Effector memory CD4-positive, alpha-beta T cell (primary cell): Measurements from ENCODE around the gene LEKR1.

Experiments used
- DNase-seq, 3 donors: peaks; one replicate each; pipeline ENCODE4 v3.0.0-alpha.2; 2020
- H3K27ac ChIP-seq: 2 replicates; pipeline ENCODE4 v1.7.0; 2013; ENCODE audit warnings: mild to moderate bottlenecking, low read length, moderate library complexity; ENCODE audit not compliant: insufficient read depth, poor library complexity, severe bottlenecking
- H3K27me3 ChIP-seq: replicated peaks from 2 replicates; pipeline ENCODE4 v1.7.0; 2013; ENCODE audit warnings: mild to moderate bottlenecking, low read length; ENCODE audit not compliant: insufficient read depth, control insufficient read depth, poor library complexity, severe bottlenecking
- H3K36me3 ChIP-seq: 2 replicates; pipeline ENCODE4 v1.7.0; 2013; ENCODE audit warnings: mild to moderate bottlenecking, low read length, moderate library complexity; ENCODE audit not compliant: control insufficient read depth, insufficient read depth
- H3K4me1 ChIP-seq: 2 replicates; pipeline ENCODE4 v1.7.0; 2013; ENCODE audit warnings: low read length, mild to moderate bottlenecking; ENCODE audit not compliant: control insufficient read depth, insufficient read depth, poor library complexity, severe bottlenecking
- H3K4me3 ChIP-seq: 2 replicates; pipeline ENCODE4 v1.7.0; 2013; ENCODE audit warnings: low read length, low read depth, mild to moderate bottlenecking; ENCODE audit not compliant: insufficient read depth, poor library complexity, severe bottlenecking
- H3K9me3 ChIP-seq: 2 replicates; pipeline ENCODE4 v1.7.0; 2013; ENCODE audit warnings: mild to moderate bottlenecking, low read length, moderate library complexity; ENCODE audit not compliant: control insufficient read depth

Gene LEKR1

DNA sequence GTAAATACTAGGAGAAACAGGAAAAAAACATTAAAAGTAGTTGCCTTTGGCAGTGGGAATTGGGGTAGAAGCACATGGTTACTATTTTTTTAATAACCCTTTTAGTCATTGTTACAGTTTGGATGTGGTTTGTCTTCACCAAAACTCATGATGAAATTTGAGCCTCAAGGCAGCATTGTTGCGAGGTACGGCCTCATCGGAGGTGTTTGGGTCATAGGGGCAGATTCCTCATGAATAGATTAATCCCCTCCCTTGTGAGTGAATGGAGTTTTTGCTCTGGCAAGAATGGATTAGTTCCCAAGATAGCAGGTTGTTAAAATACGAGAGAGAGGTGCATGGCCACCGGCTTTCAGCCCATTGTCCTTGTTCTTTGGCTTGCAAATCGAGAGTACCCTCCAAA lies 92.6 kb downstream of the LEKR1 start:
- H3K4me3 ChIP-seq: no peak overlapping the region
- no peaks in the 10 kb centered on the region for H3K4me1 ChIP-seq
- H3K27me3 ChIP-seq: no peaks in the 10 kb centered on the region
- no peaks in the 10 kb centered on the region for H3K9me3 ChIP-seq
- H3K36me3 ChIP-seq: no peaks in the 10 kb centered on the region
- DNase-seq: no peak
- H3K27ac ChIP-seq: no peak overlapping the region

DNA sequence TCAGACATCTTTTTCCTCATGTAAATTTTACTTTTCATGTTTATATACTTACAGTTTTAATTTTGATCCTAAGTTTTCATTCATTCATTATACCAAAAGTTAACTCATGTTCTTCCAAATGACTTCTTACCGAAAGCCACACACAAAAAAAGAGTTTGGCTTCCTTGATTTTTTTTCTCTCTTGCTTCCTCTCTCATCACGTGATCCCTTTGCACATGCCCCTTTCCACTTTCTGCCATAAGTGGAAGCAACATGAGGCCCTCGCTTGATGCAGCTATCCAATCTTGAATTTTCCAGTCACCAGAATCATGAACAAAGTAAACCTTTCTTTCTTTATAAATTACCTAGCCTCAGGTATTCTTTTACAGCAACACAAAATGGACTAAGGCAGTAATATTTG lies 93.7 kb downstream of the LEKR1 start:
- H3K4me1 ChIP-seq: no peaks in the 10 kb centered on the region
- no peaks in the 10 kb centered on the region for H3K9me3 ChIP-seq
- H3K27me3 ChIP-seq: no peaks in the 10 kb centered on the region
- H3K27ac ChIP-seq: no peak overlapping the region
- no peak overlapping the region for H3K4me3 ChIP-seq
- no peak for DNase-seq
- no peaks in the 10 kb centered on the region for H3K36me3 ChIP-seq

DNA sequence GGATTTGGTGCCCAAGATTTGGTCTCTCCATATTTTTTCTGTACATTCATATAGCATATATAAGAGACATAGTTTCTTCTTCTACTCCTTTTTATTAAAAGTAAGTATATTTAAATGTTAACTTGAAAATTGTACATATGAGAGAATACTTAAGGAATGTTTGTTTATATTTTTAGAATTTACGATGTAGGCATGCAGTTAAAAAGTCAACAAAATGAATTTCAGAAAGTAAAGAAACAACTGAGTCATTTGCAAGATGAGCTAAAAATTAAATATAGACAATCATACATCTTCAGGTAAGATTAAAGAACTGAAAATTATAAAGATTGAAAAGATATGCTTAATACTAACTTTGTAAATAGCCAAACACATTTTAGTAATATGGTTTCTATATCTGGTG lies 94.2 kb downstream of the LEKR1 start:
- H3K36me3 ChIP-seq: no peaks in the 10 kb centered on the region
- H3K9me3 ChIP-seq: no peaks in the 10 kb centered on the region
- DNase-seq: no peak
- no peak overlapping the region for H3K4me3 ChIP-seq
- no peaks in the 10 kb centered on the region for H3K27me3 ChIP-seq
- no peak overlapping the region for H3K27ac ChIP-seq
- H3K4me1 ChIP-seq: no peaks in the 10 kb centered on the region

DNA sequence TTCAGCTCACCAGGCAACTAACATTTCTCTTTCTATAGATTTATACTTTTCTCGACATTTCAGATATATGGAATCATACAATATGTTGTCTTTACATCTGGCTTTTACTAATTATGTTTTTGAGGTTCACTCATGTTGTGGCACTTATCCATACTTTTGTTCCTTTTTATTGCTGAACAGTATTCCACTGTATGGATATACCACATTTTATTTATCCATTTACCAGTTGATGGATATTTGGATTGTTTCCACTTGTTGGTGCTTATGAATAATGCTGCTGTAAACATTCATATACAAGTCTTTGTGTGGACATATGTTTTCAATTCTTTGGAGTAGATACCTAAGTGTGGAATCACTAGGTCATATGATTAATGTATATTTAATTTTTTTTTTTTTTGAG lies 97.2 kb downstream of the LEKR1 start:
- Histone ChIP-seq H3K4me3 (no peak overlapping the region), H3K9me3 (no peaks in the 10 kb centered on the region), H3K27me3 (no peaks in the 10 kb centered on the region), H3K4me1 (no peaks in the 10 kb centered on the region), H3K36me3 (no peaks in the 10 kb centered on the region), H3K27ac (no peak overlapping the region)
- DNase-seq: no peak

DNA sequence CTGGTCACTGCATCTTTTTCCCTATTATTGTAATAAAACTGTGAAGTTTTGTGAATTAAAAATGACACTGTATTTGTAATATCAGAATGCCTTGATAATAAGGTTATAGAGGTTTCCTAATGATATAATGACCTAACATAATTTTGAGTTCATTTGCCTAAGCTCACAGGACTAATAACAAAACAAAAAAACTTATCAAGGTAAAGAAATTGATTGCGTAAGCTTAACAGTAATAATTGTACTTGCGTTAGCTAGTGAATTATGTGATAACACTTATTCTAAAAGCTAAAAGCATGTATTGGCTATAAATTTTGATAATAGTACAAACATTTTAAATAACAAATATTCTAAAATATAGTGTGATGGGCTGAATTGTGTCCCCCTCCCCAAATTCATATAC lies 112.6 kb downstream of the LEKR1 start:
- H3K27me3 ChIP-seq: peaks cover 5% of the 10 kb centered on the region
- no peaks in the 10 kb centered on the region for H3K36me3 ChIP-seq
- H3K9me3 ChIP-seq: no peaks in the 10 kb centered on the region
- no peak for DNase-seq
- no peaks in the 10 kb centered on the region for H3K4me1 ChIP-seq
- no peak overlapping the region for H3K27ac ChIP-seq
- no peak overlapping the region for H3K4me3 ChIP-seq

DNA sequence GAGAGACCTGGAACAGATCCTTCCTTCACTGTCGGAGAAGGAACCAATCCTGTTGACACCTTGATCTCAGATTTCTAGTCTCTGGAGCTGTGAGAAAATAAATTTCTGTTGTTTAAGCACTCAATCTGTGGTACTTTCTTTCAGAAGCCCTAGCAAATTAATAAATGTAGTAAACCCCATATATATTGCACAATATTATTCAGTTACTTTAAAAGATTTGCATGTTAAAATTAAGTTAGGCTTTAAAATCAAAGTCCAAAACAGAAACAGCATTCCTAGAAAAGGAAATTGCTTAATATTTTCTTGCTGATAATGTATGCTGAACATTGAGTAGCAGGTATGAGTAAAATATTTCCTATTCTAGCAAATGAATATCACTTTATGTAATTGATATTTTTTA lies 113.2 kb downstream of the LEKR1 start:
- DNase-seq: no peak
- H3K4me1 ChIP-seq: no peaks in the 10 kb centered on the region
- H3K9me3 ChIP-seq: no peaks in the 10 kb centered on the region
- H3K27me3 ChIP-seq: peaks cover 5% of the 10 kb centered on the region
- H3K36me3 ChIP-seq: no peaks in the 10 kb centered on the region
- H3K27ac ChIP-seq: no peak overlapping the region
- H3K4me3 ChIP-seq: no peak overlapping the region

DNA sequence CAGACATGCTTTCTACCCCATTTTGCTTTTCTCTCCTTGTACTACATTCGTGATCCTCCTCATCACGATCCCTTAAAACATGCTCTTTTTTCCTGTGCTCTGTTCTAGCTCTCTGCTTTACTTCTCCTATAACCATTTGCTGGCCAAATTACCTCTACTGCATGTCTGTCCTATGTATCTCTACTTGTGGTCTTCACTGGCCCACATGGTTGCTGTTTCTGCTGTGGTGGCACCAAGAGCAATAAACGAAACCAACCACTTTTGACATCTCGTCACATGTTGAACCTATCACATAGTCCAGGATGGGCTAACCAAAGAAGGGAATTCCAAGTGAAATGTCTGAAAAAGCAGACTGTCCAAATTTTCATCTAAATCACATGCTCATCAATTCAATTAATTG lies 115.2 kb downstream of the LEKR1 start:
- no peak overlapping the region for H3K4me3 ChIP-seq
- H3K9me3 ChIP-seq: no peaks in the 10 kb centered on the region
- no peaks in the 10 kb centered on the region for H3K36me3 ChIP-seq
- H3K4me1 ChIP-seq: no peaks in the 10 kb centered on the region
- H3K27me3 ChIP-seq: peaks cover 5% of the 10 kb centered on the region
- no peak for DNase-seq
- H3K27ac ChIP-seq: no peak overlapping the region

DNA sequence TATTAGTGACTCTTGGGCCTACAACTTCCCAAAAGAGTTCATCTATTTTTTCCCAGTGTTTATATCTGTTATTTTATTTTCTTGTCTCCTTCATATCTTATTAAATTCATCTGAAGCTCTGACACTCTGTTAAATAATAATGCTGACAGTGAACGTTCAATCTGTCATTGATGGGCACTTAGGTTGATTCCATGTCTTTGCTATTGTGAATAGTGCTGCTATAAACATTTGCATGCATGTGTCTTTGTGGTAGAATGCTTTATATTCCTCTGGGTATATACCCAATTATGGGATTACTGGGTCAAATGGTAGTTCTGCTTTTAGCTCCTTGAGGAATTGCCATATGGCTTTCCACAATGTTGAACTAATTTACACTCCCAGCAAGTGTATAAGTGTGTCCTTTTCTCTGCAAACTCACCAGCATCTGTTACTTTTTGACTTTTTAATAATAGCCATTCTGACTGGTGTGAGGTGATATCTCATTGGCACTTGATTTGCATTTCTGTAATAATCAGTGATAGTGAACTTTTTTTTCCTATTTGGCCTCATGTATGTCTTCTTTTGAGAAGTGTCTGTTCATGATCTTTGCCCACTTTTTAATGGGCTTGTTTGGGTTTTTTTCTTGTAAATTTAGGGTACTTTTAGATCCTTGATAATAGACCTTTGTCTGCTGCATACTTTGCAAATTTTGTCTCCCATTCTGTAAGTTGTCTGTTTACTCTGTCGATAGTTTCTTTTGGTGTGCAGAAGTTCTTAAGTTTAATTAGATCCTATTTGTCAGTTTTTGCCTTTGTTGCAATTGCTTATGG lies 122.5 kb downstream of the LEKR1 start:
- no peaks in the 10 kb centered on the region for H3K36me3 ChIP-seq
- no peak for DNase-seq
- no peak overlapping the region for H3K4me3 ChIP-seq
- H3K27me3 ChIP-seq: no peaks in the 10 kb centered on the region
- H3K4me1 ChIP-seq: no peaks in the 10 kb centered on the region
- no peaks in the 10 kb centered on the region for H3K9me3 ChIP-seq
- no peak overlapping the region for H3K27ac ChIP-seq

DNA sequence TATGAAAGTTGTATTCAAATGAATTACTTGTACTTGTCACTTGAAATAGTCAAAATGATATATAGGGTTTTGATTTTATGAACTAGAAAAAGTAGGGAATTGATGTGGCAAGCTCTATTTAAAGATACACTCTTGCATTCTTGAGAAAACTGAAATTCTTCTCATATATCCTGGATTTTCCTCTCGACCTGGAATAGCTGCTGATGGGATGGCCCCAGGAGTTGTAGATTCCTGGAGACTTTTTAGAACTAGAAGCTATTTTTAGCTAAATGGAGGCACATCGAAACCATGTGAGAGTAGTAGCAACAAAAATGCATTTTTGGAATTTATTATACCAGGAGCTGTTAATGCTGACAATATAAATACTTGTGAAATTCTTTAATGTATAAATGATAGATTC lies 125.9 kb downstream of the LEKR1 start:
- Histone ChIP-seq H3K27ac (no peak overlapping the region), H3K36me3 (no peaks in the 10 kb centered on the region), H3K27me3 (no peaks in the 10 kb centered on the region), H3K4me3 (no peak overlapping the region), H3K9me3 (no peaks in the 10 kb centered on the region), H3K4me1 (no peaks in the 10 kb centered on the region)
- DNase-seq: no peak

DNA sequence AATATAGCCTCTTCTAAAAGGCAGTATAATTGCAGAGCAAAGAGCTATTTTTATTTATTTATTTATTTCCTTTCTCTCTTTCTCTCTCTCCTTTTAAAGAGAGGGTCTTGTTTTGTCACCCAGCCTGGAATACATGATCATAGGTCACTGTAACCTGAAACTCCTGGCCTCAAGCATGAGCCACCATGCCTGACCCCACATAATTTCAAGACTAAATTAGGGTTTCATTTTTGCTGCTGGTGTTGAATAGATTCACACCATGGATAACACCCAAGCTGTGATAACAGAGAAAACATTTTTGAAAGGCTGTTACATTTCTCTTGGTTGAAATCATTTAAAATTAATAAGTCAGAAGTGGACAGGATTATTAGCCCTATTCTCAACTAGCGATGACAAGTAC lies 131.6 kb downstream of the LEKR1 start:
- DNase-seq: no peak
- Histone ChIP-seq H3K36me3 (no peaks in the 10 kb centered on the region), H3K27ac (no peak overlapping the region), H3K4me1 (no peaks in the 10 kb centered on the region), H3K4me3 (no peak overlapping the region), H3K27me3 (no peaks in the 10 kb centered on the region), H3K9me3 (no peaks in the 10 kb centered on the region)
